ENCODE data around the gene MED8.

GRCh38 chr1:43367904-43368645 is 21.5 kb downstream of the MED8 start, which contains the start of gene ELOVL1:
- TF ChIP-seq CTCF (IDR thresholded peaks at IDR 0.05) (no peak), EZH2 (IDR thresholded peaks at IDR 0.05) (no peak), EZH2phosphoT487 (IDR thresholded peaks at IDR 0.05) (no peak)

Measured in neural progenitor cell (in vitro differentiated cells).